Stimulated activated CD8-positive, alpha-beta memory T cell treated with anti-CD3 and anti-CD28 coated beads, Interleukin-4, amount 100 ng/mL, for 1 hour (primary cell): ENCODE data around the gene CXCL1.

Experiments used
- DNase-seq, 2 donors: peaks; one replicate each; pipeline ENCODE4 v3.0.0-alpha.2; 2020; ENCODE audit warnings: low read depth in 2 of 2, low spot score in 1 of 2

CXCL1 gene

DNA sequence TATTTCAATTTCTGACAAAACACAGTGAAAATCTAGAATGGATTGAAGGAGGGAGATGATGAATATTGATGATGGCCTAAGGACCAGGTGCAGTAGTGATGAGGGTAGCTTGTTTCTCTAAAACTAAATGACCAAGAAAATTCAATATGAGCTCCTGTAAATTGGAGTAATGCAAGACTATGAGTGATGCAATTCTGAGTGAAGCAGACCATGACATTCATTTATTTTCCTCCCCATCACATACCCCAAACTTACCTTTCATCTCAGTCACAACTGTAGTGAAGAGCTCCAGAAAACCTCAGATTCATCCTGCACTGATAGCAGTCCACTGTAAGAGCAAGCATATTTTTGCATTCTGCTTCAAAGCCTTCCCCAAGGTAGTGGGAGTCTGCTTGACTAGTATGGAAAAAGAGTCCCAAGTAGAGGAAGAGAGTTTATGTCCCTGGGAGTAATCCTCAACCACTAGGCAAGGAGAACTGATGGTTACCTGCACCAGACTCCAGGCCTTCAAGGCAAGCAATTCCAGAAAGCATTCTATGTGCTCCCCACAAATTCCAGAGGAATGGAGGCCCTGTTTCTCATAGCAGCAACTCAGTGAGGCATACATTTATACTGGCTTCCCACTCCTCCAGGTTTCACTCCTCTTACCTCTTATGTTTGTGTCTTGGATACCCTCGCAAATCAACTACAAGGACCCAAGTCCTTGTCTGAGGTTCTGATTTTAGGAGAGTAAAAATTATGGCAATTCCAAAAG, 47.2 kb downstream of the CXCL1 start:
- DNase-seq, result no peak

DNA sequence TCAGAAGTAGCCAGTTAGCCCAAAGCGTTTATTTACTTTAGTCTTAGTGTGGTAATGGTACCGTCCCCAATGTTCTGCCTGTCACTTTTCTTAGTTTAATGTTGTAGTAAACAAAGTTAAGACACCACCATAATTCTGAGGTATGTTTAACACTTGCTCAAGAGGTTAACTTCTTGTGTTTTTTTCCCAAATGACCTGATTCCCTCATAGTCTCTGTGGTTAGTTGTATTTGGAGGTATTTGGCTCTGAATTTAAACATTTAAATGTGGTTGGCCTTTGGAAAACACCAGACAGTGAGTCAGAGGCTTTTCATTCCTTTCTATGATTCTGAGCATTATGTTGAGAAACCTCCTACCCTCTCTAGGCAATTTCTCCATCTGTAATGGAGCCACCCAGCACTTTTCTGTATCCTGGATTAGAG, 47.9 kb downstream of the CXCL1 start:
- no peak for DNase-seq

- no peak for DNase-seq
Observed at GRCh38 chr4:73918058-73918457, 48.9 kb downstream of the CXCL1 start.

GRCh38 chr4:73919691-73920090, 50.5 kb downstream of the CXCL1 start:
- no peak for DNase-seq
